Upper lobe of left lung (tissue), 6 donors: ENCODE measurements around the gene ZDHHC14. TPM values are rescaled to one million over a fixed set of nuclear protein-coding genes. Genes with fewer than 3 reads are reported as not detected.

Experiments used
- ATAC-seq, 2 donors: fragments of 200-7000 bp; cut with Tn5 transposase; one replicate each; pipeline ENCODE4 v1.9.1; 2022; ENCODE audit warnings: mild to moderate bottlenecking in 2 of 2, moderate library complexity in 2 of 2; ENCODE audit not compliant: low FRiP score in 2 of 2
- DNase-seq, 2 donors: peaks; one replicate each; pipeline ENCODE4 v3.0.0-alpha.2; 2019 to 2020
- H3K27ac ChIP-seq, 4 donors: fragments of 200-600 bp; sonication (generic); one replicate each; pipeline ENCODE4 v1.5.1; 2016 to 2019
- H3K27me3 ChIP-seq, 4 donors: fragments of 200-600 bp; sonication (generic); one replicate each; pipeline ENCODE4 v1.5.1; 2017 to 2019
- H3K36me3 ChIP-seq, 4 donors: fragments of 200-600 bp; sonication (generic); one replicate each; pipeline ENCODE4 v1.5.1; 2016 to 2019
- H3K4me1 ChIP-seq, 4 donors: fragments of 200-600 bp; sonication (generic); one replicate each; pipeline ENCODE4 v1.5.1; 2018 to 2019
- H3K4me3 ChIP-seq, 4 donors: fragments of 200-600 bp; sonication (generic); one replicate each; pipeline ENCODE4 v1.5.1; 2017 to 2019; ENCODE audit warnings: mild to moderate bottlenecking in 2 of 4, moderate library complexity in 1 of 4
- H3K9me3 ChIP-seq, 4 donors: fragments of 200-600 bp; sonication (generic); one replicate each; pipeline ENCODE4 v1.5.1; 2018 to 2019
- CTCF ChIP-seq, 6 experiments: fragments of 450-650 bp in 4 of 6; fragments of 200-600 bp in 2 of 6; sonication (generic) in 2 of 6; IDR thresholded peaks; one replicate each; pipeline ENCODE4 v1.5.1; 2016 to 2019; ENCODE audit warnings: antibody characterized with exemption in 6 of 6
- EP300 ChIP-seq, 4 donors: sonication (generic); formaldehyde crosslinking; IDR thresholded peaks; one replicate each; pipeline ENCODE4 v1.5.1; 2017; ENCODE audit warnings: antibody characterized with exemption in 4 of 4, control low read depth in 2 of 4
- POLR2A ChIP-seq, 4 donors: fragments of 450-650 bp; IDR thresholded peaks; one replicate each; pipeline ENCODE4 v1.5.1; 2016 to 2017; ENCODE audit warnings: antibody characterized with exemption in 4 of 4, mild to moderate bottlenecking in 2 of 4
- POLR2AphosphoS5 ChIP-seq, 2 donors: sonication (generic); formaldehyde crosslinking; IDR thresholded peaks; one replicate each; pipeline ENCODE4 v1.5.1; 2017; ENCODE audit warnings: antibody characterized with exemption in 2 of 2
- WGBS, 2 donors: methylation state at CpG; one replicate each; pipeline ENCODE4 v1.1.5; 2017 to 2018; 5-methylcytosine and 5-hydroxymethylcytosine counted together
- total RNA-seq, 6 donors: library from RNA; depleted of rRNA in 4 of 6; stranded (reverse); fragments of >200 nt in 4 of 6; gene quantifications; one replicate each; pipeline versions ENCODE4 v1.1.0 to v1.2.1, GENCODE V29; 2016 to 2021
- donor health status: DM: no; HTN: no; CAD: no; lungs with moderate emphysema.
- donor health status: DM: no; HTN: yes; CAD: no; lungs with severe emphysema.

The ZDHHC14 gene
- total RNA-seq, 6 donors from 2014 or later = 5.3 to 16.5 (median 9.4) TPM

- Histone ChIP-seq H3K27me3 (no peaks in the 10 kb centered on the region), H3K9me3 (no peaks in the 10 kb centered on the region), H3K4me1 (peaks cover 0 to 12% (median 5%) of the 10 kb centered on the region in 4 donors), H3K27ac (no peak overlapping the region), H3K4me3 (no peak overlapping the region), H3K36me3 (no peaks in the 10 kb centered on the region)
- no peak for DNase-seq
- 92 to 94% methylated on average over 8 of the region's 8 CpGs for WGBS, 2 donors
- TF ChIP-seq CTCF (IDR thresholded peaks at IDR 0.05) (no peak), POLR2A (IDR thresholded peaks at IDR 0.05) (no peak), EP300 (IDR thresholded peaks at IDR 0.05) (no peak), POLR2AphosphoS5 (IDR thresholded peaks at IDR 0.05) (no peak)
- ATAC-seq = no peak
Observed at GRCh38 chr6:157487110-157487773, 106.3 kb downstream of the ZDHHC14 start.

DNA sequence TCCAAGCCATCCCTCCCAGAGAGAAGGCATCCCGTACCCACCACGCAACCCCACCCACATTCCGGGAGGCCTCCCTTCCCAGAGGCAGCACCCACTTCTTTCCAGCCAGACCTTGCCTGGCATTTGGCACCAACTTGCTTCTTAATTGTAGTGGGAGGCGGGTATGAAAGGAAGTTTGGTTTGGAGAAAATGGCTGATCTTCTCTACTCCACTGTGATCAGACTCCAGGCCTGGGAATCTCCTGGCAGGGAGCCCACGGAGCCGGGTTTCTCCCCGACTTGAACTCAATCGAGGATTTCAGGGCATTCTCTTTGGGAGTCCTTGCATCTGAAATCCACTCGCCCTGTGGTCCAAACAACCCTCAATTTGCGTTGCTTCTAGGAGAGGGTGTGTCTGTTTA lies 107.1 kb downstream of the ZDHHC14 start:
- peaks cover 0 to 12% (median 5%) of the 10 kb centered on the region in 4 donors for H3K4me1 ChIP-seq
- H3K9me3 ChIP-seq = no peaks in the 10 kb centered on the region
- DNase-seq (no peak), ATAC-seq (no peak)
- no peaks in the 10 kb centered on the region for H3K27me3 ChIP-seq
- no peak overlapping the region for H3K27ac ChIP-seq
- TF ChIP-seq CTCF (IDR thresholded peaks at IDR 0.05) (no peak), EP300 (IDR thresholded peaks at IDR 0.05) (no peak)
- WGBS, 2 donors = 76 to 83% methylated on average over 10 of the region's 10 CpGs
- no peak overlapping the region for H3K4me3 ChIP-seq
- H3K36me3 ChIP-seq = no peaks in the 10 kb centered on the region

- Histone ChIP-seq H3K36me3 (no peaks in the 10 kb centered on the region), H3K4me3 (no peak overlapping the region), H3K27ac (no peak overlapping the region), H3K4me1 (peaks cover 0 to 12% (median 5%) of the 10 kb centered on the region in 4 donors), H3K9me3 (no peaks in the 10 kb centered on the region), H3K27me3 (no peaks in the 10 kb centered on the region)
- WGBS, 2 donors = 79 to 83% methylated on average over 12 of the region's 12 CpGs
- TF ChIP-seq POLR2A (IDR thresholded peaks at IDR 0.05) (no peak), EP300 (IDR thresholded peaks at IDR 0.05) (no peak), POLR2AphosphoS5 (IDR thresholded peaks at IDR 0.05) (no peak), CTCF (IDR thresholded peaks at IDR 0.05) (no peak)
- no peak for ATAC-seq
- no peak for DNase-seq
Observed at GRCh38 chr6:157488716-157489118, 107.7 kb downstream of the ZDHHC14 start.

GRCh38 chr6:157490611-157491269 lies 109.8 kb downstream of the ZDHHC14 start:
- no peaks in the 10 kb centered on the region for H3K9me3 ChIP-seq
- 95% methylated on average over 16 of the region's 16 CpGs for WGBS, 2 donors
- no peak for TF ChIP-seq POLR2A (IDR thresholded peaks at IDR 0.05)
- no peak for TF ChIP-seq CTCF (IDR thresholded peaks at IDR 0.05)
- TF ChIP-seq POLR2AphosphoS5 (IDR thresholded peaks at IDR 0.05) = no peak
- TF ChIP-seq EP300 (IDR thresholded peaks at IDR 0.05) = no peak
- DNase-seq (no peak), ATAC-seq (no peak)
- H3K36me3 ChIP-seq = no peaks in the 10 kb centered on the region
- H3K4me3 ChIP-seq = no peak overlapping the region
- H3K4me1 ChIP-seq = peaks cover 0 to 10% (median 5%) of the 10 kb centered on the region in 4 donors
- H3K27ac ChIP-seq = no peak overlapping the region
- no peaks in the 10 kb centered on the region for H3K27me3 ChIP-seq
